Osteocyte (in vitro differentiated cells): ENCODE results near the gene DEFB115. TPM values are rescaled to one million over a fixed set of nuclear protein-coding genes. Genes with fewer than 3 reads are reported as not detected.
"Not testable (repeated sequence)": the region's sequence is repeated elsewhere in the genome, so short reads cannot be mapped to it uniquely, and the experiment has no call there.

ENCODE experiments used
- DNase-seq: peaks from one replicate; pipeline ENCODE4 v3.0.0; 2021; ENCODE audit warnings: mixed read lengths; ENCODE audit not compliant: unreplicated experiment; ENCODE audit errors: extremely low spot score
- H3K27ac Mint-ChIP-seq: one replicate; pipeline ENCODE4 v1.8.0; 2021; ENCODE audit warnings: mild to moderate bottlenecking, mixed read lengths; ENCODE audit not compliant: unreplicated experiment
- H3K27me3 Mint-ChIP-seq: one replicate; pipeline ENCODE4 v1.8.0; 2021; ENCODE audit warnings: mixed read lengths; ENCODE audit not compliant: unreplicated experiment
- H3K36me3 Mint-ChIP-seq: one replicate; pipeline ENCODE4 v1.8.0; 2021; ENCODE audit warnings: mixed read lengths; ENCODE audit not compliant: unreplicated experiment
- H3K4me1 Mint-ChIP-seq: one replicate; pipeline ENCODE4 v1.8.0; 2021; ENCODE audit warnings: mixed read lengths; ENCODE audit not compliant: unreplicated experiment
- H3K4me3 Mint-ChIP-seq: one replicate; pipeline ENCODE4 v1.8.0; 2021; ENCODE audit warnings: mild to moderate bottlenecking, moderate library complexity, mixed read lengths; ENCODE audit not compliant: unreplicated experiment
- H3K9me3 Mint-ChIP-seq: one replicate; pipeline ENCODE4 v1.8.0; 2021; ENCODE audit warnings: mixed read lengths; ENCODE audit not compliant: unreplicated experiment
- CTCF ChIP-seq: fragments of 200-600 bp; sonication (generic); IDR thresholded peaks from 2 replicates; pipeline ENCODE4 v1.5.0; 2021; ENCODE audit warnings: antibody characterized with exemption, mild to moderate bottlenecking, moderate library complexity
- total RNA-seq: library from RNA; stranded (reverse); gene quantifications from 2 replicates; pipeline ENCODE4 v1.2.1, GENCODE V29; 2021

DEFB115 gene
- total RNA-seq, 1 donor from 2014 or later: not detected

DNA sequence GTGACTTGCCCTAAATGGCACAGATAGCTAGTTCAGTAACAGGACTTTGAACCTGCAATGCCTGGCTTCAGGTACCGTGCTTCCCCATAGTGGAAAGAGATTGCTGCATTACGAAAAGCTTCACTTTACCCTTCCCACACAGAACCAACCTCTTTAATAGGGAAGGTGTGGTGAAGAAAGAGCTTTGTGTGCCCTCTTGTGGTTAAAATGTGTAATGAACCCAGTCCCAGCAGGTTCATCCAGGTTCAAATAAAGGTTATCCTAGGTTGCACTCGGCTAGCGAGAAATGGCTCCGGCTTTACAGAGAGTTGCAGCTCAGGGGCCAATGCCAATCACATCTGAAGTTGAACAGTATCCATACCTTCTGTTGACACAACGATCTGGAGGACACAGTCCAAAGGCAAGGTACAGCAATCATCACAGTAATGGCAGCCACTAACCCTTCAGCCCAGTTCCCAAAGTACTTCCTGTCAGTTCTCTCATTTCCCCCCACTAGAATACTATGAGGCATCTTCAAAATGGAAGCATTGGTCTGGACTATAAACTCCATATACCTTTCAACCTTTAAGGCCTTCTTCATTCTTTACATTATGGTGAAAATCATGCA is 3.0 kb downstream of the DEFB115 start:
- Mint-ChIP-seq H3K4me3 (no peak overlapping the region), H3K36me3 (no peaks in the 10 kb centered on the region), H3K4me1 (no peaks in the 10 kb centered on the region), H3K27me3 (no peaks in the 10 kb centered on the region), H3K27ac (no peak overlapping the region), H3K9me3 (peaks cover 55% of the 10 kb centered on the region)
- no peak for DNase-seq
- no peak for TF ChIP-seq CTCF

GRCh38 chr20:31274441-31274840 is 17.0 kb downstream of the DEFB115 start:
- Mint-ChIP-seq H3K4me1 (no peaks in the 10 kb centered on the region), H3K36me3 (no peaks in the 10 kb centered on the region), H3K9me3 (peaks cover 42% of the 10 kb centered on the region), H3K27ac (no peak overlapping the region), H3K4me3 (no peak overlapping the region), H3K27me3 (no peaks in the 10 kb centered on the region)
- TF ChIP-seq CTCF: no peak
- DNase-seq: no peak

DNA sequence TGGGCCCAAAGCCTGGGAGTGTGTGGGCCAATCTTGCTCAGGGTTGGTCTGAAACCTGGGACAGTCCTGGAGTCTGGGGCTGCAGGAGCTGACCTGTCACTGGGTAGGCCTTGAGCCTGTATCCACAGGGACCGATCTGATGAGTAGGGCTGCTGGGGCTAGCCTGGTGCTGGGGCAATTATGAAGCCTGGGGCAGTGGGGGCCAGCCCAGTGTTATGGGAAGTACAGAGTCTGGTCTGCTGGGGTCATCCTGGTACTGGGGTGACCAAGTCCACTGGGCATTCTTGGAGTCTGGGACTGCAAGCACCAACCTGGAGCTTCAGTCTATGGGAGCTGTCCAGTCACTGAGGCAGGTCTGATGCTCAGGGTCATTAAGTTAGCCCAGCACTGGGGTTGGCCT is 20.7 kb downstream of the DEFB115 start:
- H3K27me3 Mint-ChIP-seq: no peaks in the 10 kb centered on the region
- H3K36me3 Mint-ChIP-seq: no peaks in the 10 kb centered on the region
- no peaks in the 10 kb centered on the region for H3K4me1 Mint-ChIP-seq
- H3K4me3 Mint-ChIP-seq: no peak overlapping the region
- no peak for DNase-seq
- TF ChIP-seq CTCF: no peak
- H3K27ac Mint-ChIP-seq: no peak overlapping the region
- H3K9me3 Mint-ChIP-seq: peaks cover 50% of the 10 kb centered on the region

DNA sequence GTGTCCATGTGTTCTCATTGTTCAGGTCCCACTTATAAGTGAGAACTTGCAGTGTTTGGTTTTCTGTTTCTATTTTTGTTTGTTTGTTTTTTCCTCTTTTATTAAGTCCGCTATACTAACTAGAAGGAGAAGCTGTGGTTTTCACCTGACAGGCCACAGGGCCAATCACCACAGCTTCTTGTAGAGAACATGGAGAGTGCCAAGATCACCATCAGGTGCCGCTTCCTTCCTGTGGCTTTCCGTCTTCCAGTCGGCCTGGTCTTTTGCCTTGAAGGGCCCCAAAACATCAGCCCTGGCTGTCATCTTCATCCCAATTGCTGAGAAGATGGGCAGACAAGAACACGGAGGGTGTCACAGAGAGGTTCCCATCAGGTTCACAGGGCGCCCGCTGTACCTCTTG is 27.5 kb downstream of the DEFB115 start:
- not testable (repeated sequence) for H3K27ac Mint-ChIP-seq, H3K4me1 Mint-ChIP-seq, DNase-seq, H3K36me3 Mint-ChIP-seq, H3K27me3 Mint-ChIP-seq, H3K4me3 Mint-ChIP-seq
- peaks cover 70% of the 10 kb centered on the region for H3K9me3 Mint-ChIP-seq

DNA sequence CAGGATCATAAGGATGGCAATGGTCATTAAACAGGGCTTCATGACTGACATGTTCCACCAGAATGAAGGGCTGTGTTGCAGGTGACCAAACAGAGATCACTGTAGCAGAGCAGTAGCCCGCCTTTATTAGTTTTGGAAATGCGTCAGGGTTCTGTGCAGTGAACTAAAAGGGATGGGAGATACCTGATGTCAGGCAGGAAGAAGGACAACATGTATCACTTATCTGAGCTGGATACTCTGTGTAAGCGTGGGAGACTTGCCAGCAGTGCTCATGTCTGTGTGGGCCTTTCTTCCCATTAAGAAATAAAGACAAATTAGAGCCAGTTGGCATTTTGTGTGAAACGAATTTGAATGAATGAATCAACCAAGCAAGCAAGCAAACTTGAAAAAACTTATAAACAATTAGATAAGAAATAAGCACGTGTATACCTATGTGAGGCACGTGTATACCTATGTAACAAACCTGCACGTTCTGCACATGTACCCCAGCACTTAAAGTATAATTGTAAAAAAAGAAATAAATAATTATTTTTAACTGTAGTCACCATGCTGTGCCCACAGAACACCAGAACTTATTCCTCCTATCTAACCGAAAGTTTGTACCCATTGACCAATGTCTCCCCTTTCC is 51.2 kb downstream of the DEFB115 start, which contains the start of gene DEFB116:
Gene DEFB116, minus strand, starts transcription at position 51 of the 628 bp plus-strand sequence. Its CDS starts 0 bp downstream, at position 51.
- H3K4me3 Mint-ChIP-seq: no peak within 1 kb of the TSS
- H3K27ac Mint-ChIP-seq: no peak within 1 kb of the TSS
- DNase-seq: no peak
- no peaks in the 10 kb centered on the region for H3K27me3 Mint-ChIP-seq
- peaks cover 60% of the 10 kb centered on the region for H3K9me3 Mint-ChIP-seq
- no peak for TF ChIP-seq CTCF
- H3K4me1 Mint-ChIP-seq: no peaks in the 10 kb centered on the region
- H3K36me3 Mint-ChIP-seq: no peaks in the 10 kb centered on the region

Other genes with a start within 250 kb of the DEFB115 start
- gene DEFB116, start 50.9 kb downstream of the DEFB115 start, total RNA-seq: not detected in 2 replicates
- gene DEFB118, start 110.9 kb downstream of the DEFB115 start, total RNA-seq: not detected in 2 replicates
- gene DEFB119, start 132.9 kb downstream of the DEFB115 start, total RNA-seq: not detected in 2 replicates
- not detected in 2 replicates for gene DEFB121, start 148.6 kb downstream of the DEFB115 start, total RNA-seq
- gene DEFB123, start 183.0 kb downstream of the DEFB115 start, total RNA-seq: not detected in 2 replicates
- not detected in 2 replicates for gene DEFB124, start 217.5 kb downstream of the DEFB115 start, total RNA-seq
- not detected in 2 replicates for gene REM1, start 217.6 kb downstream of the DEFB115 start, total RNA-seq